Central memory CD4-positive, alpha-beta T cell (primary cell): ENCODE measurements around the gene SLCO2B1.

Experiments used
- DNase-seq: peaks from one replicate; pipeline ENCODE4 v3.0.0; 2022

SLCO2B1 gene

DNA sequence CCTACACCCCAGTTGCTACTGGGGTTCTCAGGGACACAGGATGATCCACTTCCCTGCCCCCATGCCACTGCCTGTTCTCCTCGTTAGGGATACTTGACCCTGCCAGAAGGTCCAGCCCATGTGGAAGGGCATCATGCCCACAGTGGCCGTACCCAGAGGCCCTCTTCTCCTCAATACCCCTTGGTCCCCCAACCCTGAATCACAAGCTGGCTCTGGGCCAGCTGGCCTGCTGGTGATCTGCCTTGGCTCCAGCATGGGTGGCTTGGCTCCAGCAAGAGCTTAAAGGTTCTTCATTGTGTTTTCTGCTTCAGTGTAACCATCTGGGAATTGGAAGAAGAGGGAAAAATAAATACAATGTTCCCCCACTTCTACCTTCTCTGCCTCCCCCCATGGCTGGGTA, 78.6 kb downstream of the SLCO2B1 start:
- DNase-seq: no peak

DNA sequence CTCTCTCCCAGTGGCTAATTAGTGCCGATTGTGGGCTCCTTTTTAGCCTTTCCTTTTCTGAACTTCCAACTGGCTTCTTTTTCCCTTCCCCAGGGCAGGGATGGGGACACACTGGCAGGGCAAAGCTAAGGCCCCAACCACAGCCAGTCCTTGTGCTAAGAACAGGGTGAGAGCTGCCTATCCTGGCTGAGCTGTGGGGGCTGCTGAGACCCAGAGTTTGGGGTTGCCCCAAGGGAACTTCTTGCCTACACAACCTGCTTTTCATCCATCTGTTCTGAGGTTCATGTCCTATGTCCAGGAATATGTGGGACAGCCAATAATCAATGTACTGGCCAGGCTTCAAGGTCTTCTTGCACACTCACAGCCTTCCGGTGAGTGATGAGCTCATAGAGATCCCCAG, 79.7 kb downstream of the SLCO2B1 start:
- no peak for DNase-seq

- no peak for DNase-seq
Measured at GRCh38 chr11:75233754-75234172, 82.9 kb downstream of the SLCO2B1 start.

DNA sequence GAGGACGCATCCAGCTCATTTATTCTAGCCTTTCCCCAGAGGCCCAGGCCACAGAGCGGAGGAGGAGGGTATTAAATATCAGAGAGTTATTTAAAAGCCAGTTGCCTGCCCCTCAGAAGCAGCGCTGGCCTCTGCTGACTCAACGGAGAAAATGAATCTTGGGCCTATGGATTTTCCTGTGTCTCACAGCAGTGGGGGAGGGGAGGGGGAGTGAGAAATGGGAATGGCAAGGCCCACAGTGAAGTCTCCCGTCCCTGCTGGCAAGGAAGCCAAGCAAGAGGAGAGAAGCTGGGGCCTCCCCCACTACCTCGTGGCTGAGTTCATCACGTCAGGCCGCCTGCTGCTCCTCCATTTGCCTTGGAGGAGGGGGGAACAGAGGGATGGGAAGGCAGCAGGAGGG, 85.2 kb downstream of the SLCO2B1 start:
- DNase-seq: no peak

- DNase-seq: no peak
Measured at GRCh38 chr11:75237050-75237449, 86.1 kb downstream of the SLCO2B1 start.

GRCh38 chr11:75238595-75239440, 87.9 kb downstream of the SLCO2B1 start:
- no peak for DNase-seq

DNA sequence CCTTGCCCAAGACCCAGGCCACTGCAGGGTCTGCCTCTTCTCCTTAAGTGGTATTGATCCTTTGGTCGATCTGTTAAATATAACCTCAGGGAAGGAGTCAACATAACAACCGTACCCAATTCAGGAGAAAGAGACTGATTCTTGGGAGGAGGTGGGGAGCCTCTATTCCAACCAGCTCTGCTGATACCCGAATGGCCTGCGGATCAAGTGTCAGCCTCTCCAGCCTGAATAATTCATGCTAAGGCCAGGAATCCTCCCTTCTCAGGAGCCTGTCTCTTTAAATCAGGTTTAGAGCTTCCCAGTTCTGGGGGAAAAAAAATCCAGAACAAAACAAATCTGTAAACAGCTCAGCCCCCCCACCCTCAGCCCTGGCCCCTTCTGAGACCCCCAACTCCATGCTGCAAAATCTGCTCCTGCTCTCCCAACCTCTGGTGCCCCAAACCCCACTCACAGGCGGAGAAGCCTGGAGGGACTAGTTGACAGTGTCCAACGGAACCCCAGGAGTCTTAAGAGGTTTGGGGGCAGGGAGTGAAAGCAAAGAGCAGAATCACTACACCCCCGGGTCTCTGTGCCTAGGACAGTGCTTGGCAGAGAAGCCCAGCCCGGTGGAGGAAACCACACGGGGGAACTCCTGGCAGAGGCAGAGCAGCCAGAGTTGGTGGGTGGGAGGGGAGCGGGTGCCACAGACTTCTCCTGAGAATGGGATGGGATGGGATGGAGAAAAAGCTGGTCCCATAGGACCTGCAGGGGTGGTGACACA, 88.8 kb downstream of the SLCO2B1 start:
- DNase-seq: no peak

DNA sequence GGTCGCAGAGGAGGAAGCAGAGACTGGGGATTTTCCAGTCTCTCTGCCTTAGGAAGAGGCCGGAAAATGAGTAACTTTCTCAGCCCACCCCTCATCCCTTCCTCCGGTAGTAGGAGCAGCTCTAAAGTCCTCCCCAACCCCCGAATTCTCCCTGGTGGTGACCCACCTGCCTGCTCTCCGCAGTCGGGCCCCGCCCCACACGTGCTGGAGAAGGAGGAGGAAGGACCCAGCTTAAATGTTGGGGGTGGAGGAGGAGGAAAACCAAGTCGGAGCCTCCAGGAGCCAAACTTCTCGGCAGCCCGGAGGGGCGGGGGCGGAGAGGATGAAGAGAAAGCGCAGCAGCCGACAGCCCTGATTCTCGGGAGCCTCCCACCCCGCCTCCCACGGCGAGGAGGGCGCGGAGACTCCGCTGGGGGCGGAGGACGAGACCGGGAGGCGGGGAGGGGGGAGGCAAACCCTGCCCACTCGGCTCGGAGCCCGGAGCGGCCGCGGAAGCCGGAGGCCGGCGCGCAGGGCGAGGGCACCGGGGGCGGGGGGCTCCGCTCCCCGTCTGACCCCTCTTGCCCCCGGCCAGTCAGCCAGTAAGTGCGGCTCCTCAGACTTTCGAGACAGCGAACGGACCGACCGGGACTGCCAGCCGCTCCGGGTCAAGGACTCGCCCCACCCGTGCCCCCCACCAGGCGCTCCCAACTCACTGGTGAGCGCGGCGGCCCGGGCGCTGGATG, 89.6 kb downstream of the SLCO2B1 start, which contains the start of gene TPBGL:
Gene TPBGL, plus strand, starts transcription at position 464 of the 725 bp plus-strand sequence. CDS start 276 bp downstream, outside the sequence.
- no peak for DNase-seq

- DNase-seq: peak; percentile 82
Measured at GRCh38 chr11:75241036-75241905, 90.4 kb downstream of the SLCO2B1 start.

DNA sequence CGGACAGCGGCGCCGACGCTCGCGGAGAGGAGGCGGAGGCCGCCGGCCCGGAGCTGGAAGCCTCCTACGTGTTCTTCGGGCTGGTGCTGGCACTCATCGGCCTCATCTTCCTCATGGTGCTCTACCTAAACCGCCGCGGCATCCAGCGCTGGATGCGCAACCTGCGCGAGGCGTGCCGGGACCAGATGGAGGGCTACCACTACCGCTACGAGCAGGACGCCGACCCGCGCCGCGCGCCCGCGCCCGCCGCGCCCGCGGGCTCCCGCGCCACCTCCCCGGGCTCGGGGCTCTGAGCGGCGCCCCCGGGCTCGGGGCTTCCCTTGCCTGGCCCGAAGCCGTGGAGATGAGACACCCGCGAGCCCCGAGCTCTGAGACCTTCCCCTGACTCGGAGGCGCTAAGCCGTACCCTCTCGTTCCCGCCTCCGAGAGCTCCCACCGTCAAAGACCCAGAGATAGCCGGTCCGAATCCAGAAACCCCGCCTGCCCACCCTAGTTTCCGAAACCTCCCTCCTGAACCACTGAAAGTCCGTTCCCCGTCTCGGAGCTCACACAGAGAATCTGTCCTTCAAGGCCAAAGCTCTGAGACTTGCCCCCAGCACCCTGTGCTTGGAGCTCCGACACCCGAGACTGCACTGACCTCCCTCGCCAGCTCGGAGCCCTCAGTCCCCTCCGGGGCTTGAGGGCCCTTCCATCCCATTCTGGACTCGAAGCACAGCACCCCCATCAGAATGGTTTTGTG, 91.2 kb downstream of the SLCO2B1 start:
- DNase-seq: no peak

- DNase-seq: no peak
Measured at GRCh38 chr11:75242722-75243600, 92.1 kb downstream of the SLCO2B1 start.

DNA sequence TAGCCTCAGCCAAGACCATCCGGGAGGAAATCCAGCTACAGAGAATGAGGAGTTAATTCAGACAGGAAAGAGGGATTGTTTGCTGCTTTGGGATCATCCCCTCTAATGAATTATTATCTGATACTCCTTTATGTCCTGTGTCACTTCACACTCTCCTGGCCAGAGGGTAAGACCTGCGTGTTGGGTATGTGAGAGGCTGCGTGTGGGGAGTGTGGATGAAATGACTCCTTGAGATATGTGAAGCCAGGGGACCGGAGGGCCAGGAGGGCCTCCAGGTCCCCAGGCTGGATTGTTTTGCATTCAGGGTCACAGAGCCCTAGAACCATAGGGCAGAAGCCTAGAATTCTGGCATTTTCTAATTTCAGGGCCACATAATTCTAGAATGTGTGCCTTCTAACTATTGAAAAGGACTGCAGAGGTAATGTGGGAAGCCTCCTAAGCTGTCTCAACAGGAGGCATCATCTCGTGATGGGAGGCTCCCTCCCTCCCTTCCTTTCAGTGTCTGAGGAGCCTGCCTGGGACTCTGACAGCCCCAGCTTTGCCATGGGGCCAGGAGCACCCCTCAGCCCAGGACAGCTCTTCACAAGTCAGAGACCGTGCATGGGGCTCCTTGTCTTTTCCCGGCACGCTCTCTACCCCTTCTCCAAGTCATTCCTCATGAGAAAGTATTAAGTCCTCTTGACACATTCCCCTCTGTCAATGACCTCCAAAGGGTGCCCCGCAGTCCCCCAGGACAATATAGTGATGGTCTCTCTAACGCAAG, 93.3 kb downstream of the SLCO2B1 start:
- no peak for DNase-seq

GRCh38 chr11:75245356-75246005, 94.6 kb downstream of the SLCO2B1 start:
- no peak for DNase-seq

- no peak for DNase-seq
Measured at GRCh38 chr11:75246006-75246670, 95.2 kb downstream of the SLCO2B1 start.

DNA sequence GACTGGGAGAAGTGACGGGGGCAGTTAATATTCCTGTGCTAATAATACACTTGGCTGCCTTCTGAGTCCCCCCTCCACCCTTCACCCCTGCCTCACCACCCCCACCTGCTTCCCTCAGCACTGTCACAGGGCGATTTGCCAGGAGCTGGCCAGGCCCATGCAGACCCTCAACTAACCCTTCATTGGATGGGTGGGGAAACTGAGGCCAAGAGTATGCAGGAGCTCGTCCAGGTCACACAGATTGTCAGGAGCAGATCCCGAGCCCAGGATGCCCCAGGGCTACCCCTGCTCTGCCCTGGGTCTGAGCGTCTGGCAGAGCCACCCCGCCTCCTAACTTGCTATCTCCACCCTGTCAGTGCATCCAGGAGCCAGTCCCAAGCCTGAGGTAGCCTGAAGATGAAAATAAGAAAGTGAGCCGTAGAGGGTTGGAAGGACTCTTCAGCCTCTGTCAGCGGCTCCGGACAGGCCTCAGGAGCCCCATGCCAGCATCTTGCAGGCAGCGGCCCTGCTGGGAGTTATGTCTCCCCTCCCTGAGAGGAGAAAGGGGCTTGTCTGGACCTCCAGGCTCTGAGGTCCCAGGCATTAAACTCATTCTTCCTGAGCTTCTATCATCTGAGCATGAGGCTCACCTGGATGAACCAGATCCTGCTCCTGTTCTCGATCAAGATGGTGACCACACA, 95.9 kb downstream of the SLCO2B1 start:
- DNase-seq: no peak

DNA sequence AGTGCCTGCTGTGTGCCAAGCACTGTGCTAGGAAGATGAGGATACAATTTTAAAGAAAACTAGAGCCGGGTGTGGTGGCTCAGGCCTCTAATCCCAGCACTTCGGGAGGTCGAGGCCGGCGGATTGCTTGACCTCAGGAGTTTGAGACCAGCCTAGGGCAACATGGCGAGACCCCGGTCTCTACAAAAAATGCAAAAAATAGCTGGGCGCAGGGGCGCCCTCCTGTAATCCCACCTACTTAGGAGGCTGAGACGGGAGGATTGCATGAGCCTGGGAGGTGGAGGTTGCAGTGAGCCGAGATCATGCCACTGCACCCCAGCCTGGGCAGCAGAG, 98.0 kb downstream of the SLCO2B1 start:
- DNase-seq: no peak

DNA sequence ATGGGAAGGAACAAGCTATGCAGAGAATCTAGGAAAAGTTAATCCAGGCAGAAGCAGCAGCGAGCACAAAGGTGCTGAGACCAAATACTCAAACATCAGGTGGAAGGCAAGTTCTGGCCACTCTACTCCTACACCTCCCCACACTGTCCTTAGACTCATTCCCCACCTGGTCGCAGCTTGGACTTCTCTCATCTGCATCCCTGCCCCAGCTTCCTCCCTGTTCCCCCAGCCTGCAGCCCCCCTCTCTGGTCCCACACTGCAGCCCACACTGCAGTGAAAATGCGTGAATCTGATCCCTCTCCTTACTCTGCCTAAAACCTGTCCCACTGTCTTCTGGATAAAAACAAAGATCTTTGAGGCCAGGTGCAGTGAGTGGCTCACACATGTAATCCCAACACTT, 98.8 kb downstream of the SLCO2B1 start:
- no peak for DNase-seq

- no peak for DNase-seq
Measured at GRCh38 chr11:75254326-75254725, 103.4 kb downstream of the SLCO2B1 start.
